Right atrium auricular region (tissue), 2 donors: Measurements from ENCODE around the gene TNNT3. TPM values are rescaled to one million over a fixed set of nuclear protein-coding genes. Genes with fewer than 3 reads are reported as not detected.

Experiments used
- DNase-seq: peaks from one replicate; pipeline ENCODE4 v3.0.0-alpha.2; 2019; ENCODE audit warnings: low spot score
- H3K27ac ChIP-seq, 2 donors: fragments of 200-600 bp; sonication (generic); 1 replicate in 1 of 2; 2 replicates in 1 of 2; pipeline ENCODE4 v1.5.1; 2016 to 2019
- H3K27me3 ChIP-seq, 2 donors: fragments of 200-600 bp; sonication (generic); one replicate each; pipeline versions ENCODE4 v1.5.1 to v1.6.0; 2017 to 2019
- H3K36me3 ChIP-seq: fragments of 200-600 bp; sonication (generic); one replicate; pipeline ENCODE4 v1.5.1; 2016
- H3K4me1 ChIP-seq, 2 donors: fragments of 200-600 bp; sonication (generic); one replicate each; pipeline versions ENCODE4 v1.5.1 to v1.6.0; 2017 to 2019
- H3K4me3 ChIP-seq, 2 donors: fragments of 200-600 bp; sonication (generic); 1 replicate in 1 of 2; 2 replicates in 1 of 2; pipeline ENCODE4 v1.5.1; 2017 to 2019; ENCODE audit warnings: mild to moderate bottlenecking in 1 of 2, moderate library complexity in 1 of 2
- H3K9me3 ChIP-seq, 2 donors: fragments of 200-600 bp; sonication (generic); one replicate each; pipeline ENCODE4 v1.5.1; 2019
- total RNA-seq, 2 donors: library from RNA; depleted of rRNA; stranded (reverse); fragments of >200 nt; gene quantifications; one replicate each; pipeline ENCODE4 v1.1.0, GENCODE V29; 2016
- TF ChIP-seq, protein P1 (sequence below), 2 donors: fragments of 200-600 bp; sonication (generic); IDR thresholded peaks; one replicate each; pipeline ENCODE4 v1.5.1; 2019; ENCODE audit warnings: antibody characterized with exemption in 2 of 2

The TNNT3 gene
- total RNA-seq, 2 donors from 2014 or later = 12.8 to 16.4 TPM

DNA sequence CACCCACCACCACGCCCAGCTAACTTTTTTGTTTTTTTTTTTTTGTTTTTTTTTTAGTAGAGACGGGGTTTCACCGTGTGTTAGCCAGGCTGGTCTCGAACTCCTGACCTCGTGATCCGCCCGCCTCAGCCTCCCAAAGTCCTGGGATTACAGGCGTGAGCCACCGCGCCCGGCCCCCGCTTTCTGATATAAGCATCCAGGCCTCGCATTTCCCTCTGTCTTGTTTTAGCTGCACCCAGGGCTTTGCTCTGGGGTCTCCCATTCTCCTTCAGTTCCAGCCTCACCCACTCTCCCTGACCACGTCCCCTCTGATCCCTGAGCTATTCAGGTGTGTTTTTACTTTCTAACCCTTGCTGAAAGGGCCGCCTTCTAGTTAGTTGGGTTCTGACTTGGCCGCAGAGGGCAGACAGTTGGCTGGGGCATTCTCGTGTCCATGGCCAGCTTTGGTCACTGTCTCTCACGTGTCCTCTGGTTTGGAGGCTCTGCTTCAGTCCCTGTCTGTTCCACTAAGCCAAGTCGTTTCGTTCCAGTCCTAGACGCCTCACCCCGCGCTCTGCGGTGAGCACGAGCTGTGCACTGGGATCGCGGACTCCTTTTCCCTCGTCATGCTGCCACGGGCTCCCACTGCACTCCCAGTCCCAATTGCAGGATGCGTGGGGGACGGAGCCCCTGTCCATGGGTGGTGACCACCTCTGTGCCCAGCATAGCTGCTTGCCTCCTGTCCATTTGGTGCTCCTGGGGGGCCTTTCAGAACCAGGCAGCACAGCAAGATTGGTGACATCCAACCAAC, 6.0 kb upstream of the TNNT3 start:
- Histone ChIP-seq H3K4me3 (no peak overlapping the region), H3K9me3 (no peaks in the 10 kb centered on the region), H3K4me1 (peaks cover 0 to 21% of the 10 kb centered on the region in 2 donors), H3K36me3 (no peaks in the 10 kb centered on the region), H3K27me3 (no peaks in the 10 kb centered on the region), H3K27ac (no peak overlapping the region)
- TF ChIP-seq, protein P1, sequence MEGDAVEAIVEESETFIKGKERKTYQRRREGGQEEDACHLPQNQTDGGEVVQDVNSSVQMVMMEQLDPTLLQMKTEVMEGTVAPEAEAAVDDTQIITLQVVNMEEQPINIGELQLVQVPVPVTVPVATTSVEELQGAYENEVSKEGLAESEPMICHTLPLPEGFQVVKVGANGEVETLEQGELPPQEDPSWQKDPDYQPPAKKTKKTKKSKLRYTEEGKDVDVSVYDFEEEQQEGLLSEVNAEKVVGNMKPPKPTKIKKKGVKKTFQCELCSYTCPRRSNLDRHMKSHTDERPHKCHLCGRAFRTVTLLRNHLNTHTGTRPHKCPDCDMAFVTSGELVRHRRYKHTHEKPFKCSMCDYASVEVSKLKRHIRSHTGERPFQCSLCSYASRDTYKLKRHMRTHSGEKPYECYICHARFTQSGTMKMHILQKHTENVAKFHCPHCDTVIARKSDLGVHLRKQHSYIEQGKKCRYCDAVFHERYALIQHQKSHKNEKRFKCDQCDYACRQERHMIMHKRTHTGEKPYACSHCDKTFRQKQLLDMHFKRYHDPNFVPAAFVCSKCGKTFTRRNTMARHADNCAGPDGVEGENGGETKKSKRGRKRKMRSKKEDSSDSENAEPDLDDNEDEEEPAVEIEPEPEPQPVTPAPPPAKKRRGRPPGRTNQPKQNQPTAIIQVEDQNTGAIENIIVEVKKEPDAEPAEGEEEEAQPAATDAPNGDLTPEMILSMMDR (IDR thresholded peaks at IDR 0.05) = no peak
- no peak for DNase-seq

DNA sequence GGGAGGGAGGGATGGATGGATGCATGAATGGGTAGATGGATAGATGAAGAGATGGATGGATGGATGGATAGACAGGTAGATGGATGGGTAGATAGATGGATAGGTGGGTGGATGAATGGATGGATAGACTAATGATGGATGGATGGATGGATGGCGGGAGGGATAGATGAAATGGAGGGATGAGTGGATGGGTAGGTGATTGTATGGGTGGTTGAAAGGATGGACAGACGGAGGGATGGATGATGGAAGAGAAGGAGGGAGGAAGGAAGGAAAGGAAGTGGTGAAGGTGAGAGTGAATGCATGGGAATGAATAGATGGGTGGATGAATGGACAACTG, 3.7 kb upstream of the TNNT3 start:
- TF ChIP-seq, protein P1 (IDR thresholded peaks at IDR 0.05) = no peak
- H3K4me1 ChIP-seq = peaks cover 0 to 37% of the 10 kb centered on the region in 2 donors
- H3K4me3 ChIP-seq = no peak overlapping the region
- DNase-seq = no peak
- H3K36me3 ChIP-seq = no peaks in the 10 kb centered on the region
- H3K27ac ChIP-seq = no peak overlapping the region
- no peaks in the 10 kb centered on the region for H3K27me3 ChIP-seq
- H3K9me3 ChIP-seq = no peaks in the 10 kb centered on the region

DNA sequence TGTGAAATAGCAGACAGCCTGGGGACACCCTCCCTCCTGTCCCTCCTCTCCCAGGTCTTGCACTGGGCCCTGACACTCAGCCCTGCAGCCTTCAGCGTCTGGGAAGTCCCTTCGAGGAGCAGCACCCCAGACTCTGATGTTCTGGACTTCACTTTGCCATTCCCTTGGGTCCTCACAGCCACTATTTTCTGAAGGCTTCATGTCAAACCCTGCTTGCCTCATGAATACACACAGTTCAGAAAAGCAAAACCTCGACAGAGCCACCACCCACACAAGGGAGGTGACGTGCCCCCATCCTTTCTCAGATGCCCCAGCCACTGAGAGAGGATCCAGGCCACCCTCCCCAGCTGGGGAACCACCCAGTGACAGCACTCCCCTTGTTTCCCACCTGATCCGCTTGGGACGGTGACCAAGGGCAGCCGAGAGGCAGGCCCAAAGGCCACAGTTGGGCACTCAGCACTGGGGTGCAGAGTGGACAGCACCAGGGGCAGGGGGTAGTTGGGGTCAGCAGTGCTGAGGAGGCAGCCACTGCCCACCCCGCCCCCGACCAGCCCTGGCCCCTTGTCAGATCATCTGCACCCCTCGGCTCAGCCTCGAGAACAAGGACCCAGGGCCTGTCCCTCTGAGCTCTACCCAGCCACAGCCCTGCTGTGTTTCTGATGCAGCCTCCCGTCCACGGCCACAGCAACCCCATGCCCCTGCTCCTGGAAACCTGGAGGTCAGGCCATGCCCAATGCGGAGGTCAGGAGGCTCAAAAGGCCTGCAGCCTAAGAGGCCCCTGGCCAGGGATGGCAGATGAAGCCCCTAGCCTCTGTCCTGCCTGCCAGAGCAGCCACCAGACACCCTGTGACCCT, 3.1 kb upstream of the TNNT3 start:
- no peak overlapping the region for H3K4me3 ChIP-seq
- DNase-seq = no peak
- no peaks in the 10 kb centered on the region for H3K9me3 ChIP-seq
- H3K36me3 ChIP-seq = no peaks in the 10 kb centered on the region
- H3K4me1 ChIP-seq = peaks cover 0 to 43% of the 10 kb centered on the region in 2 donors
- peak overlapping the region in 1 of 2 donors; percentile 77 for H3K27ac ChIP-seq
- no peaks in the 10 kb centered on the region for H3K27me3 ChIP-seq
- TF ChIP-seq, protein P1 (IDR thresholded peaks at IDR 0.05) = no peak

DNA sequence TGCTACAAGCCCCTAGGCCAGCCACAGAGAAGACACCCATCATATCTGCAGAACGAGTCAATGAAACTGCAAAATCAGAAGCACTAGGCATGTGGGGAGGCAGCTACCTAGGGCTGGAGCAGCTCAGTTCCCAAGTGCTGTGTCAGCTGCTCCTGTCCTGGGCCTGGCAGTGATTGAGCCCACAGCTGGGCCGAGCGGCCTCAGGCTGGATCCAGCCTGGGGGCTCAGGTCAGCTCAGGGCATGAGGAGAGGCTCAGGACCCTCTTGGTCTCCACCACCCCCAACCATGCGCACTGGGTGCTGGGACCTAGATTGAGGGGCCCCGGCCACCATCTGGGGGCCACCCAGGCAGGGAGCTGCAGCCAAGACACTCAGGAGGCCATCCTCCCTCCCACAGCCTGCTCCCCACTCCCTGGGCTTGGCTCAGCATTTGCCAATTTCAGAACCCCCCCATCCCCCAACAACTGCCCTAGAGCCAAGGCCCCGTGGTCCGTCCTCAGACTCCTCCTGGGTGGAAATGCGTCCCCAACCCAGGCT, 2.4 kb upstream of the TNNT3 start:
- Histone ChIP-seq H3K36me3 (no peaks in the 10 kb centered on the region), H3K9me3 (no peaks in the 10 kb centered on the region), H3K27ac (peak overlapping the region in 1 of 2 donors; percentile 77), H3K4me1 (peaks cover 0 to 50% of the 10 kb centered on the region in 2 donors), H3K27me3 (no peaks in the 10 kb centered on the region), H3K4me3 (no peak overlapping the region)
- TF ChIP-seq, protein P1 (IDR thresholded peaks at IDR 0.05) = no peak
- no peak for DNase-seq

DNA sequence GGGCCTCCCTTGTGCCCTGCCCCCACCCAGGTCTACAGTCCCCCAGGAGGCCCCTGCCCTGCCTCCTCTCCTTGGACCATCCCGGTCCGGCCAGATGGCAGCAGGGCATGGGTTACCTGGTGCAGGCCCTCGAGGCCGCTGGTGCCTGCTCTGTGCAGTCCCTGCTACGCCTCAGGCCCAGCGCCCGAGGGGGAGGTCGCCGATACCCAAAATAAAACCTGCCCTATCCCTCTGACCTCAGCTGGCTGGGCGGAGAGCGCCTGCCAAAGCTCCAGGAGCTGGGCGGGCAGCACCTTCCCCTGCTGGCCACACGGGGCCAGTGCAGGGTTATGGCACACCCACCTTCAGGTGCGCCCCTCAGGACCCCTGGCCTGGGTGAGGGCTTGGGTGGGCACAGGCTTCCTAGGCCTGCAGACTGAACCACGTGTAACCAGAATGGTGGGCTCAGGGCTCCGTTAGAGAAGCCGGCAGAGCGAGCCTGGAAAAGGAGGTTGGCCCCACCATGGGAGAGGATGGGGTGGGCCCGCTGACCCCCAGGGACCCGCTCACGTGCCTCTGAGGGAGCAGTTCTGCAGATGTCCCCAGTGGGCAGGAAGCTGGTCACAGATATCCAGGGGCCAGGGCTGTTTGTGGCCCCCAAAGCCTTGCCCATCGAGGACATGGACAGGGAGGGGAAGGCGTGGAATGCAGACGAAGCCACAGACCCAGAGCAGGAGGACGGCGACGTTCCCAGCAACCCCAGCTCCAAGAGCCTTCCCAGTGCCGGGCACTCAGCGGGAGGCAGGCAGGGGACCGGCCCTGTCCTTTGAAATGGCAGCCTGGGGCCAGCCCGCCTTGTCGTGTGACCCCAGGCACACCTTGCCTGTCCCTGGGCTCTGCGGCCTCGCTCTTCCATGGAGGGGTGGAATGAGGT, 1.7 kb upstream of the TNNT3 start:
- peaks cover 0 to 57% of the 10 kb centered on the region in 2 donors for H3K4me1 ChIP-seq
- no peak overlapping the region for H3K4me3 ChIP-seq
- no peaks in the 10 kb centered on the region for H3K9me3 ChIP-seq
- no peaks in the 10 kb centered on the region for H3K27me3 ChIP-seq
- no peak for DNase-seq
- H3K36me3 ChIP-seq = no peaks in the 10 kb centered on the region
- H3K27ac ChIP-seq = peak overlapping the region in 1 of 2 donors; percentile 77
- TF ChIP-seq, protein P1 (IDR thresholded peaks at IDR 0.05) = peak; percentile 18 to 70
